Cerebellar cortex (tissue), 1 donor: Measurements from ENCODE around the gene MIA.
A peak's percentile ranks its signal among the peaks of the same experiment; 100 is the strongest.
"Not testable (repeated sequence)": the region's sequence is repeated elsewhere in the genome, so short reads cannot be mapped to it uniquely, and the experiment has no call there.

Experiments used
- DNase-seq: peaks from one replicate; pipeline ENCODE4 v3.0.0-alpha.2; 2015; ENCODE audit warnings: low spot score

The MIA gene

DNA sequence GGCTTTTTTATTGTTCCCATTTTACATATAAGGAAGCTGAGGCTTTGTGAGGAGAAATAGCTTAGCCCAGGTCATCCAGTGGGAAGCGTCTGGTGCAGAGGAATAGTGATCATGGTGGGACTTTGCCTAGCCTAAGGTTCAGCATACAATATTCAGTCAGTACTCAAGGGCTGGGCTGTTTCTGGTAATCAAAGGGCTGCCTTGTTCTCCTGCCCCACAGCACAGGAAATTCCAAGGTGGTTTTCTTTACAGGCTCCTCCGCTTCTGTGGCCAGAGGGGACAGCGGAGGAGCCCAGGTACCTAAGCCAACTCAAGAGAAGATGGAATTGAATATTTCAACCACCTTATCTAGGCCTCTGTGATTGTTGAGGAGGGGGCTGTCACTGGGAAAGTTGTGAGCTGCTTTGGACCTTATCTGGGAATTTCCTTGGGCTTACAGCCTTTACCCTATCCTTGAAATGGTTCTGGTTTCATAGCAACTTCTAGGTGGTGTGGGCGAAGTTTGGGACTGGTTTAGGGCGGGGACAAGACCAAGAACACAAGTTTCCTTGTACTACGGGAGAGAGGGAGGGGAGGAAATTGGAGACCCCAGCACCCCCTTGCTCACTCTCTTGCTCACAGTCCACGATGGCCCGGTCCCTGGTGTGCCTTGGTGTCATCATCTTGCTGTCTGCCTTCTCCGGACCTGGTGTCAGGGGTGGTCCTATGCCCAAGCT lies at the start of gene MIA:
MIA (plus strand) TSS at position 606 of the 716 bp plus-strand sequence; CDS start at position 628, 22 bp downstream.
- DNase-seq = no peak

DNA sequence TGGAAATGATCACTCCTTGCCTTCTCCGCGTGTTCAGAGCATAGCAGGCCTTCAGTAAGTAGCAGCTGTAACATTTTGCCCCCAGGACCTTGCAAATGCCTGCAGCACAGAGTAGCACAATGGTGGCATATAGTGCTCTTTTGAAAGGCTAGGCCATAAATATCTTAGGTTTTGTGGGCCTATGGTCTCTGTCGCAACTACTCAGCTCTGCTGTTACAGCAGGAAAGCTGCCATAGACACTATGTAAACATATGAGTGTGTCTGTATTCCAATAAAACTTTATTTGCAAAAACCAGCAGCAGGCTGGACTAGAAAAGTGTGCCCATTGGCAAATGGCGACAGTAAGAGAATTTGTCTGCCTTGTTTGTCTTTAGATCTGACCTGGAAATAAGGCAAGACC lies 49.0 kb upstream of the MIA start:
- no peak for DNase-seq

- not testable (repeated sequence) for DNase-seq
These were observed 45.3 kb upstream of the MIA start for GRCh38 chr19:40730065-40730464.

DNA sequence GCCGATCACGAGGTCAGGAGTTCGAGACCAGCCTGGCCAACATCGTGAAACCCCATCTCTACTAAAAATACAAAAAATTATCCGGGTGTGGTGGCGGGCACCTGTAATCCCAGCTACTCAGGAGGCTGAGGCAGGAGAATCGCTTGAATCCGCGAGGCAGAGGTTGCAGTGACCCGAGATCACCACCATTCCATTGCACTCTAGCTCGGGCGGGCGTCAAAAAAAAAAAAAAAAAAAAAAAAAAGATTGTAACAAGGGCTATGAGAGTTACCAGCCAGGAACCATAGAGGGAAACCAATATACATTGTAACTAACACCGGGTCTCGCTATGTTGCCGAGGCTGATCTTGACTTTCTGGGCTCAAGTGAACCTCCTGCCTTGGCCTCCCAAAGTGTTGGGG lies 43.0 kb upstream of the MIA start:
- DNase-seq = not testable (repeated sequence)

DNA sequence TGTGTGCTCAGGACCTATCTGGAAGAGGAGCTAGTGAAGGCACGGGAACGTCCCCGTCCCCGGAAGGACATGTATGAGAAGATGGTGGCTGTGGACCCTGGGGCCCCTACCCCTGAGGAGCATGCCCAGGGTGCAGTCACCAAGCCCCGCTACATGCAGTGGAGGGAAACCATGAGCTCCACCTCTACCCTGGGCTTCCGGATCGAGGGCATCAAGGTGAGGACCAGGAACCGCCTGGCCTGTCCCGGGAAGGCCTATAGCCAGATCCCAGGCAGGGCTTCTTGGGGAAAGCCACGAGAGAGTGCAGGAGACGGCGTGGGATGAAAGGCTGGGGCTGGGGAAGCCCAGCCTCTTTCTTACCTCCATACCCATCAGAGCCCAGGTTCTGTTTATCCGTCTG lies 42.2 kb upstream of the MIA start:
- DNase-seq = no peak

GRCh38 chr19:40735013-40735771 lies 40.1 kb upstream of the MIA start:
- no peak for DNase-seq

DNA sequence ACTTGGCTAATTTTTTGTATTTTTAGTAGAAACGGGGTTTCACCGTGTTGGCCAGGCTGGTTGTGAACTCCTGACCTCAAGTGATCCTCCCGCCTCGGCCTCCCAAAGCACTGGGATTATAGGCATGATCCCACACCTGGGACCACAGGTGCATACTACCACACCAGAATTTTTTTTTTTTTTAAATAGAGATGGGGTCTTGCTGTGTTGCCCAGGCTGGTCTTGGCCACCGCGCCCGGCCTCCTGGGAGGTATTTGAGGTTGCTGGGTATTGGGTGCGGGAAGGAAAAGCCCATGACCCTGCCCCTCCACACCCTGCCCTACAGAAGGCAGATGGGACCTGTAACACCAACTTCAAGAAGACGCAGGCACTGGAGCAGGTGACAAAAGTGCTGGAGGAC lies 38.7 kb upstream of the MIA start:
- no peak for DNase-seq

DNA sequence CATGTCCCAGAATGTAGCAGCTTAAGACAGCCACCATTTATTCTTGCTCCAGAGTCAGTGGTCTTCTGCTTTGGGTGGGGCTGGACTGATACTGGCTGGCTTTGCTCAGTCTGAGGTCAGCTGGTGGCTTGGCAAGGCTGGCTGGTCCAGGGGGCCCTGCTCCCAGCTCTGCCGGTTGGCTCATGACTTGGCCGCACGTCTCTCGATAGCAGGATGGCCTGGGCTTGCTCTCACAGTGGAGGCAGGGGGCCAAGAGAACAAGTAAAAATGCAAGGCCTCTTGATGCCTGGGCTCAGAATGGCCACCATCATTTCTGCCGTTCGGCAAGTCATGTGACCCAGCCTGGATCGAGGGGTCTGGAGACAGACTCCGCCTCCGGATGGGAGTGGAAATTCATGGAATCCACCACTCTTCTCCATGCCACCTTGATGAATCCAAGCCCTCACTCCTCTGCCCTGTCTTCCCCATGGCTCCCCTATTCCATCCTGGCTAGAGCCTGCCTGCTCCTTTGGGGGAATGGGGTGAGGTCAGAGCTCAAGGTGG lies 38.1 kb upstream of the MIA start:
- DNase-seq = no peak

DNA sequence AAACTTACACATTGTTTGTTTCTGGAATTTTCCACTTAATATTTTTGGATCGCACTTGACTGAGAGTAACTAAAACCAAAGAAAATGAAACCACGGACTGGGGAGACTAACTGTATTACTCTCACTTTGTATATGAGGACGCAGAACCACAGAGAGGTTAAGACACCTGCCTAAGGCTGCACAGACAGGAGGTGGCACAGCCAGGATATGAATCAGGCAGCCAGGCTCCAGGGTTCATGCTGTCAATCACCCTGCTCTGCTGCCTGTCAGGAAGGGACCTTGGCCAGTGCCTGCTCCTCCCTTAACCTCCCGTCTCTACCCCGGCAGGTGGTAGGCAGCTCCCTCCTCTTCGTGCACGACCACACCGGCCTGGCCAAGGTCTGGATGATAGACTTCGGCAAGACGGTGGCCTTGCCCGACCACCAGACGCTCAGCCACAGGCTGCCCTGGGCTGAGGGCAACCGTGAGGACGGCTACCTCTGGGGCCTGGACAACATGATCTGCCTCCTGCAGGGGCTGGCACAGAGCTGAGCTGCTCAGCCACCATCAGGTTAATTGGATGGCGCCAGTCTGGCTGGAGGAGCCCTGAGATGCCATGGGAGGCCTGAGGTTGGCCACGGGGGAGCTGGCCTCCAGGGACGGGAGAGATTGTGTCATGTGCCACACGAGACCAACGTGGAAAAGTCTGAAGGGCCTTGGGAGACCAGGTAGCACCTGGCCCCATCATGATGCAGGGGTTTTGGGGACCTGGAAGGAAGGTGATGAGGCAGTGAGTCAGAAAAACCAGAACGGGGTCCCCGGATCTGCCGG lies 36.1 kb upstream of the MIA start:
- no peak for DNase-seq

DNA sequence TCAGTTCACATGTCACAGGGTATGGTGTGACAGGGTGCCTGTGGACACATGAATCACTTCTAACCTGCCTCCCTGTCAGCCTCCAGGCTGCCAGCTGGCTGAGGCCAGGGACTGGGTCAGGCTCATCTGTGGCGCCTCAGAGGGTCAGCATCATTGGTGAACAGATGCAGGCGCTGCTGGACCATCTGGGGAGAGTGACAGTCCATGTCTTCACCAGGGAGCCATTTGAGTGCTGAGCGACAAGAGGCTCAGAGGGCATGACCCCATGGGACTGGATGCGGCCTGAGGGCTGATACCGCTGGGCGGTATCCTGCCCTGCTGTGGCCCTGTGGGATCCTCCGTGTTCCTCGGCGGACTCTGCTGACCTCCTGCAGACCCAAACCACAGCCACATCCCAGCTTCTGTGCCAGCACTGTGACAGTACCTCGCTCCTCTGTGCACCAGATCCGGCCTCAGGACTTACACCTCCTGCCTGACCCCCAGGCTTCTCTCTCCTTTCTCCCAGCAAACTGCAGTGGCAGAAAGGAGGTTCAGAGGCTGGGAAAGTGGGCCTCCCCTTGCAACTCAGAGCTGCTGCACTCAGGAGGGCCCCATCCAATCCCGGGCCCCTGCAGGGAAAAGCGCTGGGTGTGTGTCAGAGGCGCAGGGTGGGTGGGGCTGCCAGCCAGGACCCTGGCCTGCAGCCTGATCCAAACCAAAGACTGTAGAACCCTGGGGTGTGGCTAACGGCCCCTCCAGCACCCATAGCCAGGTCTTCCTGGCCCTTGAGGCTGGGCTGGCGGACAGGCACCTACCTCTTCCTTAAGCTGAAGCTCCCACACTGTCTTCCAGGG lies 35.2 kb upstream of the MIA start:
- no peak for DNase-seq

- DNase-seq = peak; percentile 37
These were observed 34.6 kb upstream of the MIA start for GRCh38 chr19:40740747-40741146.

GRCh38 chr19:40741527-40742390 lies 33.6 kb upstream of the MIA start:
- peak; percentile 32 for DNase-seq

DNA sequence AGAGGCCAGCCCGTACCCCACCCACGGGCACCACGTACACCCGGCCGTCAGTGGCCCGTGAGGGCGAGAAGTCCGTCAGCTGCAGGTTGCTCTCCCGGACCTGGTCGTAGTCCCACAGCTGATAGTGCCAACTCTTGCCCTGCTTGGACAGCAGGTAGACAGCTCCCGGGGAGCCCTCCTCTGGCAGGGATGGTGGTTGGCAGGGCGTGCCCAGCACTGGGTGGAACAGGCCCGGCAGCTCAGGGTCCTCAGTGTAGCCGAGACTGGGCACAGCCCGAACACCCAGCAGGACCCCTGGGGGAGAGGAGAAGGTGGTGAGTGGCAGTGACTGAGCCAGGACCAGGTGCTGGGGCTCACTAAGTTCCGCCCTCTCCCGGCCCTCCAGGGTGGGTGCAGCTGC lies 32.8 kb upstream of the MIA start:
- DNase-seq = no peak

- no peak for DNase-seq
These were observed 32.4 kb upstream of the MIA start for GRCh38 chr19:40742886-40743285.

GRCh38 chr19:40743926-40744325 lies 31.4 kb upstream of the MIA start:
- DNase-seq = no peak

DNA sequence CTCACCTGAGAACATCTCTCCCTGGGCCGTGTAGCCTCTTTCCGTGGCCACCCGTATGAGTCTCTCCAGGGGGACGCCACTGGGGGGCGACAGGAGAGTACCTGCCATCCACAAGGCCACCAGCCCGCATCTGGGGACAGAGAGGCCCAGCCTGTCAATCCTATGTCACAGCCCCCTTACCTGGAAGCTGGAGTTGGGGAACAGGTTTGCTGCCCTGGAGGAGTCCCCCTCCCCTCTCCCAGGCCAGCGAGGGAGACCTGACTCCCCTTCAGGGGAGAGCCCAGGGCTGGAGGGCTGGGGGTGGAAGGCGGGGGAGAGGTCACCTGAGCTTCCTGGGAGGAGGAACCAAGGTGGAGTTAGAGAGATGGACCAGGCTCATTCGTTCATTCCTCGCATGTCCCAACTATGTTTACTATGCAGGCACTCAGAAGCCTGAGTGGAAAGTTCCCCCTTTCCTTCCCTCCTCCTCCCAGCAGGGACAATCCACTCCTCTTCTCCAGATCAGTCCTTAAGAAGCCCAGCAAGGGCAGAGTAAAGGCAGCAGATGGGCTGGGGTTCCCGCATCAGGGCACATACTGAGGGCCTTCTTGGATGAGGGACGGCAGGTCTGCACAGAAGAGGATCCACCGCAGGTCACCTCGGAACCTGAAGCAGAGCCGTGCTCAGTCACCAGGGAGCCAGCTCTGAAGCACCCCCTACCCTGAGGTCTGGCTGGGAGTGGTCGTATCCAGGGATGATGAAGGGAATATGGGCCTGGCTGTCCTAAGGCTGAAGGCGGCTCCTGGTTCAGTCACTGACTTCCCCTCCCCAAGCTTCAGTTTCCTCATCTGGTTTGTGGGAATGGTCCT lies 30.5 kb upstream of the MIA start:
- DNase-seq = peak; percentile 48

DNA sequence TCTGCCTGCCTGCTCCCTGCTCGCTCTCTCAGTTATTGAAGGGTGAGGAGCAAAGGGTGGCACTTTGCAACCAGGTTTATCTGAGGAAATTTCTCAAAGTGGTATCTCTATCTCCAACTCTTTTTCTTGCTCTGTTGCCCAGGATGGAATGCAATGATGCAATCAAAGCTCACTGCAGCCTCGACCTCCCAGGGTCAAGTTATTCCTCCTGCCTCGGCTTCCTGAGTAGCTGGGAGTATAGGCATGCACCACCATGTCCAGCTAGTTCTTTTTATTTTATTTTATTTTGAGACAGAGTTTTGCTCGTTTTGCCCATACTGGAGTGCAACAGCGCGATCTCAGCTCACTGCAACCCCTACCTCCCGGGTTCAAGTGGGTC lies 29.9 kb upstream of the MIA start:
- no peak for DNase-seq

- no peak for DNase-seq
These were observed 27.8 kb upstream of the MIA start for GRCh38 chr19:40747536-40747935.

GRCh38 chr19:40750058-40750873 lies 25.1 kb upstream of the MIA start, which contains the start of gene ACTMAP:
ACTMAP (minus strand) TSS chr19:40750477; CDS start chr19:40749803, 674 bp downstream.
- DNase-seq = peak; percentile 100
